ENCODE measurements around the gene CCDC92B.

- TF ChIP-seq CTCF (IDR thresholded peaks at IDR 0.05; ENCODE audit: low read depth, low read length) (no peak), EZH2phosphoT487 (IDR thresholded peaks at IDR 0.05; ENCODE audit: low read depth) (no peak)
Measured at GRCh38 chr17:2724784-2725164, 24.7 kb downstream of the CCDC92B start.

Measured in OCI-LY3 (cell line).